ENCODE results near the gene TMEM203. TPM values are rescaled to one million over a fixed set of nuclear protein-coding genes. Genes with fewer than 3 reads are reported as not detected.
A peak's percentile ranks its signal among the peaks of the same experiment; 100 is the strongest.

The TMEM203 gene
- total and polyA plus RNA-seq, 2 of the 13 experiments (the other 11 are each of a cell fraction or from before 2014, with no cell fraction given) = 23.4 to 36.7 TPM

- no peak for TF ChIP-seq ZNF18 (CRISPR knock-in tag; IDR thresholded peaks at IDR 0.05; ENCODE audit: insufficient replicate concordance)
- peak; percentile 81; the same call in 1 of the 2 replicates for TF ChIP-seq ARNTL (CRISPR knock-in tag; IDR thresholded peaks at IDR 0.05)
- peak; percentile 30; the same call in 1 of the 2 replicates for TF ChIP-seq TGIF2 (CRISPR knock-in tag; IDR thresholded peaks at IDR 0.05)
- TF ChIP-seq, protein P1, sequence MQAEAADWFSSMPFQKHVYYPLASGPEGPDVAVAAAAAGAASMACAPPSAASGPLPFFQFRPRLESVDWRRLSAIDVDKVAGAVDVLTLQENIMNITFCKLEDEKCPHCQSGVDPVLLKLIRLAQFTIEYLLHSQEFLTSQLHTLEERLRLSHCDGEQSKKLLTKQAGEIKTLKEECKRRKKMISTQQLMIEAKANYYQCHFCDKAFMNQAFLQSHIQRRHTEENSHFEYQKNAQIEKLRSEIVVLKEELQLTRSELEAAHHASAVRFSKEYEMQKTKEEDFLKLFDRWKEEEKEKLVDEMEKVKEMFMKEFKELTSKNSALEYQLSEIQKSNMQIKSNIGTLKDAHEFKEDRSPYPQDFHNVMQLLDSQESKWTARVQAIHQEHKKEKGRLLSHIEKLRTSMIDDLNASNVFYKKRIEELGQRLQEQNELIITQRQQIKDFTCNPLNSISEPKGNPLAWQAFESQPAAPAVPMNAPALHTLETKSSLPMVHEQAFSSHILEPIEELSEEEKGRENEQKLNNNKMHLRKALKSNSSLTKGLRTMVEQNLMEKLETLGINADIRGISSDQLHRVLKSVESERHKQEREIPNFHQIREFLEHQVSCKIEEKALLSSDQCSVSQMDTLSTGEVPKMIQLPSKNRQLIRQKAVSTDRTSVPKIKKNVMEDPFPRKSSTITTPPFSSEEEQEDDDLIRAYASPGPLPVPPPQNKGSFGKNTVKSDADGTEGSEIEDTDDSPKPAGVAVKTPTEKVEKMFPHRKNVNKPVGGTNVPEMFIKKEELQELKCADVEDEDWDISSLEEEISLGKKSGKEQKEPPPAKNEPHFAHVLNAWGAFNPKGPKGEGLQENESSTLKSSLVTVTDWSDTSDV (CRISPR knock-in tag; IDR thresholded peaks at IDR 0.05) = no peak
- TF ChIP-seq NR1H2 (CRISPR knock-in tag; IDR thresholded peaks at IDR 0.05; ENCODE audit: borderline replicate concordance, low read depth) = no peak; the same call in 1 of the 2 replicates
- no peak for TF ChIP-seq CREBL2 (CRISPR knock-in tag; IDR thresholded peaks at IDR 0.05; ENCODE audit: borderline replicate concordance)
- peak; percentile 74; the same call in 1 of the 2 replicates for TF ChIP-seq ZC3H13 (CRISPR knock-in tag; IDR thresholded peaks at IDR 0.05)
- TF ChIP-seq SSRP1 (CRISPR knock-in tag; IDR thresholded peaks at IDR 0.05) = no peak
These were observed 34.9 kb upstream of the TMEM203 start (continued) for GRCh38 chr9:137240318-137240840.
